ENCODE data around the gene MGAT4D.
"Not testable (repeated sequence)": the region's sequence is repeated elsewhere in the genome, so short reads cannot be mapped to it uniquely, and the experiment has no call there.

The MGAT4D gene

GRCh38 chr4:140497747-140498636 lies at the start of gene MGAT4D:
TSS of gene MGAT4D (minus strand) at chr4:140498293. CDS start at chr4:140498222, 71 bp downstream.
- no peak for DNase-seq

- DNase-seq, result peak; percentile 35
Observed at GRCh38 chr4:140533951-140534480, 35.9 kb upstream of the MGAT4D start.

GRCh38 chr4:140529434-140529833 lies 31.3 kb upstream of the MGAT4D start:
- no peak for DNase-seq

GRCh38 chr4:140523857-140524742 lies 26.0 kb upstream of the MGAT4D start, which contains the start of gene ELMOD2:
TSS of gene ELMOD2 (plus strand) at chr4:140524168. CDS start at chr4:140525429, 1,261 bp downstream.
- peak; percentile 93 for DNase-seq

GRCh38 chr4:140523370-140523856 lies 25.3 kb upstream of the MGAT4D start:
- no peak for DNase-seq

- no peak for DNase-seq
Observed at GRCh38 chr4:140515423-140515822, 17.3 kb upstream of the MGAT4D start.

- DNase-seq, result not testable (repeated sequence)
Observed at GRCh38 chr4:140513765-140514164, 15.7 kb upstream of the MGAT4D start.

- DNase-seq, result no peak
Observed at GRCh38 chr4:140504261-140504660, 6.2 kb upstream of the MGAT4D start.

- DNase-seq, result no peak
Observed at GRCh38 chr4:140499391-140499790, 1.3 kb upstream of the MGAT4D start.

GRCh38 chr4:140497405-140497746 lies 717 bp downstream of the MGAT4D start:
- no peak for DNase-seq

GRCh38 chr4:140485939-140486338 lies 12.2 kb downstream of the MGAT4D start:
- no peak for DNase-seq

- no peak for DNase-seq
Observed at GRCh38 chr4:140483445-140483844, 14.6 kb downstream of the MGAT4D start.

GRCh38 chr4:140472156-140472555 lies 25.9 kb downstream of the MGAT4D start:
- no peak for DNase-seq

GRCh38 chr4:140469791-140470733 lies 28.0 kb downstream of the MGAT4D start:
- DNase-seq, result no peak

- no peak for DNase-seq
Observed at GRCh38 chr4:140466146-140466545, 31.9 kb downstream of the MGAT4D start.

- DNase-seq, result no peak
Observed at GRCh38 chr4:140463614-140464013, 34.5 kb downstream of the MGAT4D start.

- DNase-seq, result no peak
Observed at GRCh38 chr4:140463182-140463581, 34.9 kb downstream of the MGAT4D start.

GRCh38 chr4:140450352-140450751 lies 47.7 kb downstream of the MGAT4D start:
- no peak for DNase-seq

GRCh38 chr4:140448830-140449229 lies 49.3 kb downstream of the MGAT4D start:
- no peak for DNase-seq

- DNase-seq, result no peak
Observed at GRCh38 chr4:140448162-140448561, 49.9 kb downstream of the MGAT4D start.

- DNase-seq, result not testable (repeated sequence)
Observed at GRCh38 chr4:140444347-140444746, 53.7 kb downstream of the MGAT4D start.

GRCh38 chr4:140439644-140440142 lies 58.4 kb downstream of the MGAT4D start:
- DNase-seq, result no peak

Data from HCEC 1CT (cell line).